Vagina (tissue), 2 donors: ENCODE measurements around the gene SYNDIG1L. TPM values are rescaled to one million over a fixed set of nuclear protein-coding genes. Genes with fewer than 3 reads are reported as not detected.

Experiments used
- DNase-seq, 2 donors: peaks; one replicate each; pipeline ENCODE4 v3.0.0-alpha.2; 2017; ENCODE audit errors: extremely low spot score in 2 of 2
- H3K27ac ChIP-seq: fragments of 200-600 bp; sonication (generic); one replicate; pipeline ENCODE4 v1.5.1; 2019
- H3K27me3 ChIP-seq: fragments of 200-600 bp; sonication (generic); one replicate; pipeline ENCODE4 v1.5.1; 2019
- H3K36me3 ChIP-seq, 2 donors: fragments of 200-600 bp; sonication (generic); one replicate each; pipeline ENCODE4 v1.5.1; 2017 to 2019
- H3K4me1 ChIP-seq: fragments of 200-600 bp; sonication (generic); one replicate; pipeline ENCODE4 v1.5.1; 2019
- H3K4me3 ChIP-seq, 2 donors: fragments of 200-600 bp; sonication (generic); 1 replicate in 1 of 2; 2 replicates in 1 of 2; pipeline ENCODE4 v1.5.1; 2016 to 2019
- H3K9me3 ChIP-seq: fragments of 200-600 bp; sonication (generic); one replicate; pipeline ENCODE4 v1.5.1; 2019
- CTCF ChIP-seq, 3 experiments: fragments of 450-650 bp in 2 of 3; fragments of 200-600 bp in 1 of 3; sonication (generic) in 1 of 3; IDR thresholded peaks; one replicate each; pipeline ENCODE4 v1.5.1; 2017 to 2019; ENCODE audit warnings: antibody characterized with exemption in 3 of 3, mild to moderate bottlenecking in 2 of 3, moderate library complexity in 2 of 3
- POLR2A ChIP-seq, 2 donors: fragments of 450-650 bp; IDR thresholded peaks; one replicate each; pipeline ENCODE4 v1.6.1; 2017; ENCODE audit warnings: antibody characterized with exemption in 2 of 2, mild to moderate bottlenecking in 2 of 2, moderate library complexity in 2 of 2
- POLR2AphosphoS5 ChIP-seq, 2 donors: sonication (generic); formaldehyde crosslinking; IDR thresholded peaks; one replicate each; pipeline ENCODE4 v1.9.0; 2017; ENCODE audit warnings: antibody characterized with exemption in 2 of 2, mild to moderate bottlenecking in 2 of 2, low read depth in 1 of 2; ENCODE audit not compliant: insufficient read depth in 1 of 2
- intact Hi-C: fragments of 100-400 bp; cut with DNase I; formaldehyde crosslinking; loops from one replicate; pipeline ENCODE4 v1.15.1; 2023
- total RNA-seq: library from RNA; depleted of rRNA; stranded (reverse); fragments of >200 nt; gene quantifications from one replicate; pipeline ENCODE4 v1.2.3, GENCODE V29; 2016

SYNDIG1L gene
- total RNA-seq, 1 donor from 2014 or later = not detected

DNA sequence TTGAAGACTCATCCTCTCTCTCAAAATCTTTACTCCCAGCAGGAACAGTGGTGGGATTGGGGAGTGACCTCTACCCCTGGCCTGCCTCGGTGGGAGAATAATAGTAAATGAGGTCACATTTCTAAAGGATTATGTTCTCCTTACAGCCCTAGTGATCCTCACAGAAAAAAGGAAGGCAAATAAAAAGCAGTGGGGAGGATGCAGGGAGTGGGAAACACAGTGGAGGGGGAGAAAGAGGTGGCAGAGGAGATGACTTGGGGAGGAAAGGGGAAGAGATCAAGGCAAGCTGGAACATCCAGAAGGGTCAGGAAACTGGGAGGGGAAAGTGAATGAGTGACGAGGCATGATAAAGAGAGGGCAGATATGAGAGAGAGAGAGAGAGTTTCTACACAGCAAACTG lies 8.3 kb upstream of the SYNDIG1L start:
- Histone ChIP-seq H3K27me3 (no peaks in the 10 kb centered on the region), H3K4me3 (no peak overlapping the region), H3K36me3 (no peaks in the 10 kb centered on the region), H3K27ac (no peak overlapping the region), H3K4me1 (no peaks in the 10 kb centered on the region), H3K9me3 (no peaks in the 10 kb centered on the region)
- TF ChIP-seq POLR2A (IDR thresholded peaks at IDR 0.05) (no peak), CTCF (IDR thresholded peaks at IDR 0.05) (no peak), POLR2AphosphoS5 (IDR thresholded peaks at IDR 0.05; ENCODE audit: insufficient read depth in 1 of 2, low read depth in 1 of 2) (no peak)
- peak in 1 of 2 donors; percentile 2 for DNase-seq
- intact Hi-C loops = no loop called here

DNA sequence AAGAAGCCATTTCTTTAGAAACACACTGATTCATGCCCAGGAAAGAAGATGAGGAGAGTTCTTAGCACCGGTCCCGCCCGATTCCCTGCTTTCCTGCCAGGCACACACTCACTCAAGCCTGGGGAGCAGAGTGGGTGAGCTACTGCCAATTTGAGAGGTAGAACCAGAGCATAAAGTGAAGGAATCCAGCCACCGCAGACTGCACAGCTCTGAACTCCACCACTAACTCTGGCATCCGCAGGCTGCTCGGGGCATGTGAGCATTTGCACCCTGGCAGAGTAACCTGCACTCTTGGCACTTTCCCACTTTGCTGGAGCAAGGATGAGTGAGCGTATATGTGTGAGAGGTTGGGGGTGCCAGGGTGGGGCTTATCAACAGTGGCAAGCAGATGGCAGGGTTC lies 4.0 kb upstream of the SYNDIG1L start:
- no peaks in the 10 kb centered on the region for H3K27me3 ChIP-seq
- intact Hi-C loops = no loop called here
- no peak overlapping the region for H3K27ac ChIP-seq
- no peak overlapping the region for H3K4me3 ChIP-seq
- peak; percentile 16 to 43 for DNase-seq
- H3K36me3 ChIP-seq = no peaks in the 10 kb centered on the region
- TF ChIP-seq POLR2A (IDR thresholded peaks at IDR 0.05) = no peak
- no peak for TF ChIP-seq POLR2AphosphoS5 (IDR thresholded peaks at IDR 0.05; ENCODE audit: insufficient read depth in 1 of 2, low read depth in 1 of 2)
- no peak for TF ChIP-seq CTCF (IDR thresholded peaks at IDR 0.05)
- H3K4me1 ChIP-seq = peaks cover 6% of the 10 kb centered on the region
- no peaks in the 10 kb centered on the region for H3K9me3 ChIP-seq

DNA sequence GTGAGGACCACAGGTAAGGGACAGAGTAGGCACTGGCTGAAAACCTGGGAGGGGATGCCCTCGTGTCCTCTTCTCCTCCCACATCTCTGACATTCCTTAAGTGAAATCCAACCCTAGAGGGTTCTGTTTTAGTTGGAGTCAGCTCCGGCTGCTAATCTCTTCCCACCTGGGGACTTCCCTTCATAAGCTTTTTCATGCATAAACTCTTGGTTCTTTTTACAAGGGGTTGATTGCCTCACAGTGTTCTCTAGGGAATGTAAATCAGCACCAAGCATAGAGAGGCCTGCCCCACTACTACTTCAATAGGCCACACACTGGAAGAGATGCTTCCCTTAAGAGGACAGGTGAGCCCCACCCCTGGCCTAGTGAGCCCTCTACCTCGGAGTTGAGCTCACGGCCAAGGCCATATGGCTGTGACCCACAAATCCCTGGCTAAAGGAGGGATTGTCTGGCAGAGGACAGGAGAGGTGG lies 3.2 kb upstream of the SYNDIG1L start:
- no peaks in the 10 kb centered on the region for H3K9me3 ChIP-seq
- intact Hi-C loops = no loop called here
- H3K27ac ChIP-seq = no peak overlapping the region
- H3K4me3 ChIP-seq = no peak overlapping the region
- no peaks in the 10 kb centered on the region for H3K36me3 ChIP-seq
- H3K4me1 ChIP-seq = peaks cover 6% of the 10 kb centered on the region
- DNase-seq = peak; percentile 16 to 49
- H3K27me3 ChIP-seq = no peaks in the 10 kb centered on the region
- TF ChIP-seq POLR2A (IDR thresholded peaks at IDR 0.05) (no peak), CTCF (IDR thresholded peaks at IDR 0.05) (no peak), POLR2AphosphoS5 (IDR thresholded peaks at IDR 0.05; ENCODE audit: insufficient read depth in 1 of 2, low read depth in 1 of 2) (no peak)

GRCh38 chr14:74427651-74428050 lies 1.6 kb upstream of the SYNDIG1L start:
- H3K9me3 ChIP-seq = no peaks in the 10 kb centered on the region
- H3K4me1 ChIP-seq = peaks cover 6% of the 10 kb centered on the region
- intact Hi-C loops = no loop called here
- no peak overlapping the region for H3K27ac ChIP-seq
- no peaks in the 10 kb centered on the region for H3K27me3 ChIP-seq
- no peak for TF ChIP-seq POLR2A (IDR thresholded peaks at IDR 0.05)
- no peak for TF ChIP-seq POLR2AphosphoS5 (IDR thresholded peaks at IDR 0.05; ENCODE audit: insufficient read depth in 1 of 2, low read depth in 1 of 2)
- TF ChIP-seq CTCF (IDR thresholded peaks at IDR 0.05) = no peak
- peak; percentile 29 to 88 for DNase-seq
- H3K36me3 ChIP-seq = no peaks in the 10 kb centered on the region
- H3K4me3 ChIP-seq = no peak overlapping the region

- no peak for DNase-seq
- Histone ChIP-seq H3K4me1 (peaks cover 6% of the 10 kb centered on the region), H3K36me3 (no peaks in the 10 kb centered on the region), H3K4me3 (no peak overlapping the region), H3K9me3 (no peaks in the 10 kb centered on the region), H3K27me3 (no peaks in the 10 kb centered on the region), H3K27ac (no peak overlapping the region)
- intact Hi-C loops = no loop called here
- TF ChIP-seq POLR2AphosphoS5 (IDR thresholded peaks at IDR 0.05; ENCODE audit: insufficient read depth in 1 of 2, low read depth in 1 of 2) (no peak), CTCF (IDR thresholded peaks at IDR 0.05) (no peak), POLR2A (IDR thresholded peaks at IDR 0.05) (no peak)
Measured at GRCh38 chr14:74425525-74426201, 347 bp downstream of the SYNDIG1L start.
